HG03196 (cell line): ENCODE measurements around the gene IQGAP1.

ENCODE experiments used
- ATAC-seq: cut with Tn5 transposase; IDR thresholded peaks from one replicate; pipeline ENCODE4 v1.9.1; 2021; ENCODE audit not compliant: unreplicated experiment

The IQGAP1 gene

GRCh38 chr15:90436952-90437351, 48.9 kb downstream of the IQGAP1 start:
- ATAC-seq = no peak

GRCh38 chr15:90437516-90437915, 49.5 kb downstream of the IQGAP1 start:
- no peak for ATAC-seq

DNA sequence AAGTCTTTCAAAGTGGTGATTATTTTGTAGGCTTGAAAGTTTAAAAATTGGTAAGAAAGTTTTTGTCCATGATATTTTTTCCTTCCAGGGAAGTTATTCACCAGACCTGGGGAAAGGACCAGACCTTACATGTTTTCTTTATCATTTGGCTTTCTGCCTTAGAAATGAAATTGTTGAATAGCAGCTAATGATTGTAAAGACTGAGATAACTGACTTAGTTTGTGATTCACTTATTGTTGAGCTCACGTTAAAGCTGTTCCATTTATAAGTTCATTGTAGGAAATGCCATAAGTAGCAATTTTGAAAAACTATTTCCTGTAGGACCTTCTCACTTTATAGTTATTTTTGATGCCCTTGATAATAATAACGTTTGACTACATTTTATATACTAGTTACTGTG, 51.9 kb downstream of the IQGAP1 start:
- no peak for ATAC-seq

- no peak for ATAC-seq
These were observed 53.0 kb downstream of the IQGAP1 start for GRCh38 chr15:90441027-90441426.

DNA sequence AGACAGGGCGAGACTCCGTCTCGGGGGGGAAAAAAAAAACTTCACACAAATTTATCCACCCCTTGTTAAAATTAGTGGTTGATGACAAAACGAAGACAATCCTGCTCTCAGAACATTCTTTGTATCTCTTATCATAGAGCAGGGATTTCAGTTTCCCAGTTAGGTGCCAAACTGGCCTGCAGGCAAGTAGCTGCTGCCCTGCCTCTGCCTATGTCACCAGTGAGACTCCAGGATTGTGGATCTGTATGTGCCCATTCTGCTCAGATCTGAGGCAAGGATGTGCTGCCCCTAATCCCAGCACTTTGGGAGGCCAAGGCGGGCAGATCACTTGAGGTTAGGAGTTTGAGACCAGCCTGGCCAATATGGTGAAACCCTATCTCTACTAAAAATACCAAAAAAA, 54.4 kb downstream of the IQGAP1 start:
- no peak for ATAC-seq

DNA sequence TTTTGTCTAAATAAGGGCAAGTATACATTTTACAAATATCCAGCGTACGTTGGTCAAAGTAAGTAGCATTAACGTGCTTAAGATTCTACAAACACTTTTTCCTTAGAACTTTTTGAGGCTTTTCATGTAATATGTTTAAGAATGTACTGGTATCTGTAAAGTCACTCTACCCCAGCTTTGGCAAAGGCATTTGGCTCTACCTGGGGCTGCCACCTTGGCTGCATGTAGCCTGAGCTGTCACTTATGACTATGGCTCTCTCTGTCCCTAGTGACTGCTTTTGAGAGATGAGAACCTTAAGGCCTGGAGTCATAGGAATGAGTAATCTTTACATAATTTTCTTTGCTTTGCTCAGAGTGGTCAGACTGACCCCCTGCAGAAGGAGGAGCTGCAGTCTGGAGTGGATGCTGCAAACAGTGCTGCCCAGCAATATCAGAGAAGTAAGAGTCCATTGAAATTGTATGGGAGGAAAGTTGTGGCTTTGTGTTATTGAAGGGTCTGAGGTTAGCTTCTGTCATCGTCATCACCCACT, 61.2 kb downstream of the IQGAP1 start:
- no peak for ATAC-seq

DNA sequence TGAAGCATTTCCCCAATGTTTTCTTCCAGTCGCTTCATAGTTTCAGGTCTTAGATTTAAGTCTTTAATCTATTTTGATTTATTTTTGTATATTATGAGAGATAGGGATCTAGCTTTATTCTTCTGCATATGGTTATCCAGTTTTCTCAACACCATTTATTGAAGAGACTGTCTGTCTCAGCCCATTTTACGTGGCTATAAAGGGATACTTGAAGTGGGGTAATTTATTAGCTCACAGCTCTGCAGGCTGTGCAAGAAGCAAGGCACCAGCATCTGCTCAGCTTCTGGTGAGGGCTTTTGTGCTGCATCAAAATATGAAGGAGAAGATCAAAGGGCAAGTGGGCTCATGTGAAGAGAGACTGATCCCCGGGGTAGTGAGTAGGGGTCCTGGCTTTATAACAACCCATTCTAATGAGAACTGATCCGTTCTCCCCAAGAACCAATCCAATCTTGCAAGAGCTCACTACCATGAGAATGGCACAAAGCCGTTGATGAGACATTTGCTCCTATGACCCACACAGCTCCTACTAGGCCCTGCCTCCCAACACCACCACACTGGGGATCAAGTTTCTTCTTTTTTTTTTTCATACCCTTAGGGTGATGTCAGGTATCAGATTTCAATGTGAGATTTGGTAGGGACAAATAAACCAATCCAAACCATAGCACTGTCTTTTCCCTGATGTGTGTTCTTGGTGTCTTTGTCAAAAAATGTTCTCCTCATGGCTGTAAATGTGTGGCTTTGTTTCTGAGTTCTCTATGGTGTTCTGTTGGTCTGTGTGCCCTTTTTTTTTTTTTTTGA, 63.2 kb downstream of the IQGAP1 start:
- ATAC-seq = no peak

DNA sequence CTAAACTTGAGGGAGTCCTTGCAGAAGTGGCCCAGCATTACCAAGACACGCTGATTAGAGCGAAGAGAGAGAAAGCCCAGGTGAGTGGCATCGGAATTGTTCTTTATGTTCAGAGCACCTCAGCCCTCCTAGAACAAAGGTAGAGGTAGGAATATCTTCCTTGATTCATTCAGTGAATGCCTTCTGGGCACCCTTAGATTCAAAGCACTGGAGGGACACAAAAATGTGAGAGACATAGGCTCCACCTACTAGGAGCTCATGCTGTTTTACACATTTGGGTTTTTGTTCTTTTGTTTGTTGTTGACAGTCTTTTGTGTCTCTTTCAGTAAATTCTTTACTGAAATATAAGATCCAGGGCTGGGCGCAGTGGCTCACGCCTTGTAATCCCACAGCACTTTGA, 68.2 kb downstream of the IQGAP1 start:
- no peak for ATAC-seq

- ATAC-seq = no peak
These were observed 70.0 kb downstream of the IQGAP1 start for GRCh38 chr15:90458061-90458460.

DNA sequence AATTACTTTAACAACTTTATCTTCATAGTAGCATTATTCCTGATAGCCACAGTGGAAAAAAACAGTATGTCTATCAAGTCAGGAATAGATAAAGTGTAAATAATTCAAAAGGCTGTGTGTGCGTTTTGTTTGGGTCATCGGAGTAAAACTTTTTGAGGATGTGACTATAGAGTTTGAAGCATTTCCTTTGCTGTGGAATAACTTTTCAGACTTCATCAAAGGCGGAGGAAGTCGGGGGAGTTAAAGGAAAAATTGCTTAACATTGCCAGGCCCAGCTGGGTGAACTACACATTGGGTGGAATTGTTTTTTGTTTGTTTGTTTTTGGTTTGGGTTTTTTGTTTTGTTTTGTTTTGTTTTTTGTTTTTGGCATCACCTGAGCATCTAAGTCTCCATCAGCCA, 71.3 kb downstream of the IQGAP1 start:
- ATAC-seq = no peak

GRCh38 chr15:90460142-90460824, 72.2 kb downstream of the IQGAP1 start:
- ATAC-seq = no peak

DNA sequence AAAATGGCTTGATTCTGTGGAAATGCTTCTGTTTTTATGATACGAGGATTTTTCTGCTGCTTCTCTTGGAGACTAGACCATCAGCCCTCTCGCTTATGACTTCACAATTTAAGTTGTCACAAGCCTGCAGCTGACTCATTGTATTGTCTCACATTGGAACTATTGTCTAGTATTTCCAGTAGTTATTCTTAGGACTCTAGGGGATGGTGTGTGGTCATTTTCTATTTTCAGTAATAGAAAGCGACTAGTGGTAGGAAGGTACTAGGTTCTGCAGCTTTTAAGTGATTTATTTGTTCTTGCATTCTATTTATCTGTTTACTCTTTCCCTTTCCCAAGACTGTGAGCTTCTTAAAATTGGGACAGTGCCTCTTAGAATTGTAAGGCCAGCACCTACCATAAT, 75.3 kb downstream of the IQGAP1 start:
- ATAC-seq = no peak

DNA sequence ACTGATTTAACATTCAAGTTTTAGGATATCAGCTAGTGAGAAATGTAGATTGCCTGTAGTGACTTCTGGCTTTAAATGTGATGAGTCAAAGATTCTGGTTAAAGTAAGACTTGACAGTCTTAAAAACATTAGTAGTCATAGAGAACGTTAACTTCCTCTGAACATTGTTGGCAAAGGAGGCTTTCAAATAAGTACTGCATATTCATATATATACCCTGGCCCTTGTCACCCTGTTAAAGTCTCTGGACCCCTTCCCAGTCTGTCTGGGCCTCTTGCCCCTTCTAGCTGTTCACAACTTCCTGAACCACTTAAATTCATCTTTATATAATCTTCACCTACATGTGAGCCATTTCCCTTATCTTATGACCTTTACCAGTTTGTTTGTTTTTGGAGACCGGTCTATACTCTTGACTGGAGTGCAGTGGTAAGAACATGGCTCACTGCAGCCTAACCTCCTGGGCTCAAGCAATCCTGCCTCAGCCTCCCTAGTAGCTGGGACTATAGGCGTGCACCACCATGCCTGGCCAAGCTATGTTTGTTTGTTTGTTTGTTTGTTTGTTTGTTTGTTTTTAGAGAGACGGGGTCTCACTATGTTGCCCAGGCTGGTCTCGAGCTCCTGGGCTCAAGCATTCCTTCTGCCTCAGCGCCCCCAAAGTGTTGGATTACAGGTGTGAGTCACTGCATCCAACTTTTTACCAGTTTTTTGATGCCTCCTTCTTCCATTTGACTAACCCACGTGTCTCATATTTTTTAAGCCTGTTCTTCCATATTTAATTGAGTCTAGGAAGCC, 77.3 kb downstream of the IQGAP1 start:
- ATAC-seq = no peak

DNA sequence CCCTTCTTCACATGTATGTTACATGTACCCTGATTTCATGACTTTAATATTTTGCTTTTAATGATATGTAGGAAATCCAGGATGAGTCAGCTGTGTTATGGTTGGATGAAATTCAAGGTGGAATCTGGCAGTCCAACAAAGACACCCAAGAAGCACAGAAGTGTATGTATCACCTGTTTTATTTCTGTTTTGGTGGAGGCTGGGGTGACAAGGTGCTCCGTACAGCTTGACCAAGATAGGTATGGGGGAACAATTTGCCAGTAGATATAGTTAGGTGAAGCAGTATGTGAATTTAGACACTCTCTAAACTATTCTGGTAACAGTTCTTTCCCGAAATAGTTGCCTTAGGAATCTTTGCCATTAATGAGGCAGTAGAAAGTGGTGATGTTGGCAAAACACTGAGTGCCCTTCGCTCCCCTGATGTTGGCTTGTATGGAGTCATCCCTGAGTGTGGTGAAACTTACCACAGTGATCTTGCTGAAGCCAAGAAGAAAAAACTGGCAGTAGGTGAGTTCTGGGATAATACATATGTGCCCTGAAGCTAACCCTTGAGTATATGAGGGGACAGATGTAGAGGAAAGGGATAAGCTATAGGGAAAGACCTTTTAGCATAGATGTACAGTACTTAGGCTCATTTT, 78.0 kb downstream of the IQGAP1 start:
- no peak for ATAC-seq

GRCh38 chr15:90469723-90470122, 81.7 kb downstream of the IQGAP1 start:
- ATAC-seq = no peak

- no peak for ATAC-seq
These were observed 82.4 kb downstream of the IQGAP1 start for GRCh38 chr15:90470453-90470852.

- ATAC-seq = no peak
These were observed 83.1 kb downstream of the IQGAP1 start for GRCh38 chr15:90471126-90471525.

DNA sequence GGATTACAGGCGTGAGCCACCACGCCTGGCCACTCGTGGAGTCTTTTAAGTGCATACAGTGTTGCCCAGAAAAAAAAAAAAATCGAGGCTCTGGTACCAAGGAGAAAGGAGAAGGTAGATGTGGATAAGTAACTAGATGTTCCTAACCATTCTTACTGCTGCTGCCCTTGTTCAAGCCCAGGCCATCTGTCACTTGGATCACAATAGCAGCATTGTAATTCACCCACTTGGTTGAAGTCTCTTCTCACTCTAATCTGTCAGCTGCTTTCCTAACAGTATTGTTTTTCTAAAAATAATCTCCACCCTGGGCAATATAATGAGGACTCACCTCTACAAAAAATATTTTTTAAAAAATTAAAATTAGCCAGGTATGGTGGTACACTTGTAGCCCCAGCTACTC, 83.7 kb downstream of the IQGAP1 start:
- ATAC-seq = no peak

GRCh38 chr15:90478846-90479481, 90.9 kb downstream of the IQGAP1 start:
- no peak for ATAC-seq

GRCh38 chr15:90479656-90480055, 91.6 kb downstream of the IQGAP1 start:
- ATAC-seq = no peak

DNA sequence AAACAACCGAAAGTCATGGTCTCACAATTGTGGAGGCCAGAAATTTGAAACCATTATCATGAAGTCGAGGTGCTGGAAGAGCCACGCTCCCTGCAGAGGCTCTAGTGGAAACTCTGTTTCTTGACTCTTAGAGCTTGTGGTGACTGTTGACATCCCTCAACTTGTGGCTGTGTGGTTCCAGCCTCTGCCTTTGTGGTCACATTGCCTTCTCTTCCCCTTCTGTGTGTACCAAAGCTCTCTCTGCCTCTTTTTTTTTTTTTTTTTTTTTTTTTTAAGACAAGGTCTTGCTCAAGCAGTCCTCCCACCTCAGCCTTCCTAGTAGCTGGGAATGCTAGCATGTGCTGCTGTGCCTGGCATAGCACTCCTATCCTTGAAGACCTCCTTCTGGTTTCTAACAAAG, 93.0 kb downstream of the IQGAP1 start:
- no peak for ATAC-seq
